RWPE1 (cell line): ENCODE measurements around the gene FAM181A.

Experiments
- CTCF ChIA-PET: fragments of 350-600 bp; sonication (Branson Sonifier 250); formaldehyde crosslinking; extraction: SDS; loops from one replicate; lab custom pipeline; 2021; lab: Yijun Ruan, JAX
- POLR2A ChIA-PET: fragments of 400-600 bp; formaldehyde crosslinking; extraction: SDS; loops from one replicate; lab custom pipeline; 2020; ENCODE audit warnings: antibody characterized with exemption; ENCODE audit not compliant: low non-redundant PET; lab: Yijun Ruan, JAX
- DNase-seq: peaks from one replicate; pipeline ENCODE4 v3.0.0; 2012; ENCODE audit warnings: low spot score
- H3K27ac ChIP-seq: fragments of 450-650 bp; 2 replicates; pipeline ENCODE4 v1.5.1; 2017
- CTCF ChIP-seq: fragments of 450-650 bp; conservative IDR thresholded peaks from 2 replicates; pipeline ENCODE4 v1.5.1; 2017; ENCODE audit warnings: low read depth, mild to moderate bottlenecking

Gene FAM181A

GRCh38 chr14:93954900-93955849 is 28.0 kb downstream of the FAM181A start:
- POLR2A ChIA-PET, result no interaction called here
- TF ChIP-seq CTCF, result no peak
- CTCF ChIA-PET, result no interaction called here
- no peak overlapping the region for H3K27ac ChIP-seq
- DNase-seq, result no peak

GRCh38 chr14:93955850-93956481 is 28.8 kb downstream of the FAM181A start:
- ChIA-PET POLR2A (no interaction called here), CTCF (no interaction called here)
- no peak for DNase-seq
- no peak overlapping the region for H3K27ac ChIP-seq
- TF ChIP-seq CTCF, result no peak

GRCh38 chr14:93956514-93957332 is 29.6 kb downstream of the FAM181A start:
- POLR2A ChIA-PET, result no interaction called here
- CTCF ChIA-PET, result interaction anchor here (0.6 kb wide), 1 partner anchor 123 kb away, joined by 3 read pairs; no protein-coding TSS in a partner anchor
- H3K27ac ChIP-seq, result no peak overlapping the region
- DNase-seq, result no peak
- TF ChIP-seq CTCF, result no peak

GRCh38 chr14:93957333-93957710 is 30.2 kb downstream of the FAM181A start:
- no peak overlapping the region for H3K27ac ChIP-seq
- no peak for DNase-seq
- ChIA-PET CTCF (interaction anchor here (0.6 kb wide), 1 partner anchor 122 kb away, joined by 3 read pairs; no protein-coding TSS in a partner anchor), POLR2A (no interaction called here)
- no peak for TF ChIP-seq CTCF

- TF ChIP-seq CTCF, result no peak
- DNase-seq, result no peak
- POLR2A ChIA-PET, result no interaction called here
- no peak overlapping the region for H3K27ac ChIP-seq
- CTCF ChIA-PET, result interaction anchor here (0.6 to 2.3 kb wide), 2 partner anchors 18 to 122 kb away, joined by 3 to 9 read pairs; no protein-coding TSS in a partner anchor
These were observed 30.8 kb downstream of the FAM181A start for GRCh38 chr14:93957751-93958566.
